SK-N-SH treated with all-trans-retinoic acid at 6 μM for 48 hours (cell line): Measurements from ENCODE around the gene MRGPRG.

ENCODE experiments used
- ATAC-seq: fragments of 200-7000 bp; cut with Tn5 transposase; 3 replicates; pipeline ENCODE4 v1.9.1; 2020; ENCODE audit warnings: mild to moderate bottlenecking, moderate library complexity
- ARNTL ChIP-seq: fragments of 450-650 bp; formaldehyde crosslinking; IDR thresholded peaks from 2 replicates; pipeline ENCODE4 v1.5.0; 2020; ENCODE audit warnings: low read depth, mild to moderate bottlenecking, moderate library complexity, borderline replicate concordance
- BACH2 ChIP-seq: fragments of 250-450 bp; sonication (Bioruptor Pico); IDR thresholded peaks from 2 replicates; pipeline ENCODE4 v1.9.0; 2021; ENCODE audit warnings: mild to moderate bottlenecking, borderline replicate concordance
- CREB5 ChIP-seq: fragments of 250-450 bp; sonication (Bioruptor Pico); IDR thresholded peaks from 2 replicates; pipeline ENCODE4 v1.5.1; 2020; ENCODE audit warnings: low read depth, mild to moderate bottlenecking, moderate library complexity
- CSDC2 ChIP-seq: fragments of 250-450 bp; sonication (Bioruptor Pico); IDR thresholded peaks from 2 replicates; pipeline ENCODE4 v1.5.0; 2020; ENCODE audit warnings: mild to moderate bottlenecking, moderate library complexity
- CSRNP3 ChIP-seq: fragments of 250-450 bp; sonication (Bioruptor Pico); IDR thresholded peaks from 2 replicates; pipeline ENCODE4 v1.5.1; 2021; ENCODE audit warnings: mild to moderate bottlenecking, moderate library complexity
- ESRRG ChIP-seq: fragments of 250-450 bp; sonication (Bioruptor Pico); IDR thresholded peaks from 2 replicates; pipeline ENCODE4 v1.6.1; 2021; ENCODE audit warnings: mild to moderate bottlenecking
- GLIS3 ChIP-seq: fragments of 250-450 bp; sonication (Bioruptor Pico); IDR thresholded peaks from 2 replicates; pipeline ENCODE4 v1.5.0; 2020; ENCODE audit warnings: mild to moderate bottlenecking, moderate library complexity
- ISL1 ChIP-seq: fragments of 250-450 bp; sonication (Bioruptor Pico); IDR thresholded peaks from 2 replicates; pipeline ENCODE4 v2.1.2; 2022; ENCODE audit warnings: mild to moderate bottlenecking, moderate library complexity
- OSR1 ChIP-seq: fragments of 250-450 bp; sonication (Bioruptor Pico); IDR thresholded peaks from 2 replicates; pipeline ENCODE4 v1.8.0; 2022; ENCODE audit warnings: moderate library complexity, mild to moderate bottlenecking, inconsistent platforms
- PATZ1 ChIP-seq: fragments of 250-450 bp; sonication (Bioruptor Pico); IDR thresholded peaks from 2 replicates; pipeline ENCODE4 v1.8.0; 2020; ENCODE audit warnings: mild to moderate bottlenecking, moderate library complexity, borderline replicate concordance
- POU6F1 ChIP-seq: fragments of 250-450 bp; sonication (Bioruptor Pico); IDR thresholded peaks from 2 replicates; pipeline ENCODE4 v1.8.0; 2021; ENCODE audit warnings: low read depth, mild to moderate bottlenecking, moderate library complexity, borderline replicate concordance
- PPARA ChIP-seq: fragments of 250-450 bp; sonication (Bioruptor Pico); IDR thresholded peaks from 2 replicates; pipeline ENCODE4 v1.5.0; 2020; ENCODE audit warnings: mild to moderate bottlenecking, borderline replicate concordance
- SNAI2 ChIP-seq: fragments of 250-450 bp; sonication (Bioruptor Pico); IDR thresholded peaks from 2 replicates; pipeline ENCODE4 v1.5.0; 2020; ENCODE audit warnings: mild to moderate bottlenecking, moderate library complexity
- TCF4 ChIP-seq: fragments of 250-450 bp; sonication (Bioruptor Pico); IDR thresholded peaks from 2 replicates; pipeline ENCODE4 v1.8.0; 2021; ENCODE audit warnings: mild to moderate bottlenecking, moderate library complexity, borderline replicate concordance
- TOX ChIP-seq: fragments of 250-450 bp; sonication (Bioruptor Pico); IDR thresholded peaks from 2 replicates; pipeline ENCODE4 v1.8.0; 2021; ENCODE audit warnings: mild to moderate bottlenecking, moderate library complexity, borderline replicate concordance
- TSHZ2 ChIP-seq: fragments of 250-450 bp; sonication (Bioruptor Pico); IDR thresholded peaks from 2 replicates; pipeline ENCODE4 v1.5.0; 2020; ENCODE audit warnings: mild to moderate bottlenecking, moderate library complexity
- ZFP3 ChIP-seq: fragments of 250-450 bp; sonication (Bioruptor Pico); IDR thresholded peaks from 2 replicates; pipeline ENCODE4 v1.5.0; 2020; ENCODE audit warnings: mild to moderate bottlenecking, moderate library complexity
- ZFP30 ChIP-seq: fragments of 450-650 bp; formaldehyde crosslinking; IDR thresholded peaks from 2 replicates; pipeline ENCODE4 v1.5.0; 2022; ENCODE audit warnings: mild to moderate bottlenecking, moderate library complexity
- ZNF565 ChIP-seq: fragments of 450-650 bp; formaldehyde crosslinking; conservative IDR thresholded peaks from 2 replicates; pipeline ENCODE4 v1.5.0; 2020; ENCODE audit warnings: low read depth, mild to moderate bottlenecking, moderate library complexity
- ZNF70 ChIP-seq: fragments of 450-650 bp; formaldehyde crosslinking; IDR thresholded peaks from 2 replicates; pipeline ENCODE4 v1.5.0; 2020; ENCODE audit warnings: mild to moderate bottlenecking, moderate library complexity
- ZNF8 ChIP-seq: fragments of 450-650 bp; formaldehyde crosslinking; IDR thresholded peaks from 2 replicates; pipeline ENCODE4 v1.5.0; 2020; ENCODE audit warnings: mild to moderate bottlenecking, moderate library complexity

The MRGPRG gene

GRCh38 chr11:3201677-3202181 lies 16.9 kb downstream of the MRGPRG start:
- ATAC-seq, result no peak
- no peak for TF ChIP-seq CREB5
- no peak for TF ChIP-seq ISL1 (CRISPR knock-in tag)
- TF ChIP-seq CSDC2 (CRISPR knock-in tag), result no peak
- no peak for TF ChIP-seq TSHZ2
- no peak for TF ChIP-seq BACH2 (CRISPR knock-in tag)
- TF ChIP-seq ZNF70 (CRISPR knock-in tag), result no peak
- no peak for TF ChIP-seq SNAI2

GRCh38 chr11:3201112-3201581 lies 17.5 kb downstream of the MRGPRG start:
- TF ChIP-seq ZNF70 (CRISPR knock-in tag) (no peak), BACH2 (CRISPR knock-in tag) (no peak), POU6F1 (CRISPR knock-in tag) (no peak), GLIS3 (CRISPR knock-in tag) (no peak), TOX (CRISPR knock-in tag) (no peak), ISL1 (CRISPR knock-in tag) (no peak), CREB5 (no peak), ARNTL (CRISPR knock-in tag) (no peak), ESRRG (no peak), ZFP3 (CRISPR knock-in tag) (no peak), PATZ1 (no peak), CSRNP3 (CRISPR knock-in tag) (no peak), PPARA (CRISPR knock-in tag) (no peak), ZNF565 (no peak), CSDC2 (CRISPR knock-in tag) (no peak), TCF4 (CRISPR knock-in tag) (no peak), ZFP30 (CRISPR knock-in tag) (no peak)
- no peak for ATAC-seq

- no peak for ATAC-seq
- TF ChIP-seq SNAI2 (no peak), BACH2 (CRISPR knock-in tag) (no peak), ZFP30 (CRISPR knock-in tag) (no peak), PATZ1 (no peak), OSR1 (no peak), ZFP3 (CRISPR knock-in tag) (no peak), ZNF70 (CRISPR knock-in tag) (no peak), TOX (CRISPR knock-in tag) (no peak), ZNF8 (CRISPR knock-in tag) (no peak), TSHZ2 (no peak)
Measured at GRCh38 chr11:3200388-3201111, 18.1 kb downstream of the MRGPRG start.
